NCI-H2196 treated with DMSO at 0.1 percent for 48 hours (cell line): ENCODE results near the gene NLRP9.

Experiments
- DNase-seq: peaks from one replicate; lab custom pipeline; 2025; ENCODE audit not compliant: unreplicated experiment; lab: John Stamatoyannopoulos, UW

NLRP9 gene

GRCh38 chr19:55704494-55705245, 33.5 kb downstream of the NLRP9 start:
- DNase-seq = no peak

GRCh38 chr19:55703790-55704215, 34.4 kb downstream of the NLRP9 start:
- DNase-seq = no peak

- no peak for DNase-seq
Measured at GRCh38 chr19:55702131-55702627, 36.0 kb downstream of the NLRP9 start.

GRCh38 chr19:55700813-55701212, 37.4 kb downstream of the NLRP9 start:
- DNase-seq = no peak

- DNase-seq = no peak
Measured at GRCh38 chr19:55699221-55699620, 39.0 kb downstream of the NLRP9 start.

- DNase-seq = no peak
Measured at GRCh38 chr19:55698256-55698655, 39.9 kb downstream of the NLRP9 start.

GRCh38 chr19:55697698-55698097, 40.5 kb downstream of the NLRP9 start:
- no peak for DNase-seq

GRCh38 chr19:55697069-55697440, 41.1 kb downstream of the NLRP9 start:
- no peak for DNase-seq

GRCh38 chr19:55696301-55697068, 41.7 kb downstream of the NLRP9 start:
- no peak for DNase-seq

- no peak for DNase-seq
Measured at GRCh38 chr19:55695511-55696290, 42.5 kb downstream of the NLRP9 start.

DNA sequence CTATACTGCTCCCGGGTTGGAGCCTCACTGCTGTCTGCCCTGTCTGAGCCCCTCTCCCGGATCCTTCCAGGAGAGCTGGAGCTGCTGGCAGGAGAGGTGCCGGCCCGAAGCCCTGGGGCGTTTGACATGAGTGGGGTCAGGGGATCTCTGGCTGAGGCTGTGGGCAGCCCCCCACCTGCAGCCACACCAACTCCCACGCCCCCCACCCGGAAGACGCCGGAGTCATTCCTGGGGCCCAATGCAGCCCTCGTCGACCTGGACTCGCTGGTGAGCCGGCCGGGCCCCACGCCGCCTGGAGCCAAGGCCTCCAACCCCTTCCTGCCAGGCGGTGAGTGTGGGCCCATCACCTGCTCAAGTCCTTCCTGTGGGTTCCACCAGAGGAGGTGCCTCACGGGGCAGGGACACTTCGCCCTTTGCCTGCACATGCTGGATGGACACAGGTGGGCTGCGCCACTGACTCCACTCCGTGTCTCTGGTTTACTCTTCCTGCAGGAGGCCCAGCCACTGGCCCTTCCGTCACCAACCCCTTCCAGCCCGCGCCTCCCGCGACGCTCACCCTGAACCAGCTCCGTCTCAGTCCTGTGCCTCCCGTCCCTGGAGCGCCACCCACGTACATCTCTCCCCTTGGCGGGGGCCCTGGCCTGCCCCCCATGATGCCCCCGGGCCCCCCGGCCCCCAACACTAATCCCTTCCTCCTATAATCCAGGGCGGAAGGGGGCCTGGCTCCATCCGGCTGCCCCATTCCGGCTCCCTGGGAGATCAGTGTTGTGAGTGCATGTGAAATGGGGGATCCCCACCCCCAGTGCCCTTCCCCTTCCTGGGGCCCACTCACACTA, 43.3 kb downstream of the NLRP9 start:
- no peak for DNase-seq

GRCh38 chr19:55694241-55694655, 44.0 kb downstream of the NLRP9 start:
- no peak for DNase-seq

DNA sequence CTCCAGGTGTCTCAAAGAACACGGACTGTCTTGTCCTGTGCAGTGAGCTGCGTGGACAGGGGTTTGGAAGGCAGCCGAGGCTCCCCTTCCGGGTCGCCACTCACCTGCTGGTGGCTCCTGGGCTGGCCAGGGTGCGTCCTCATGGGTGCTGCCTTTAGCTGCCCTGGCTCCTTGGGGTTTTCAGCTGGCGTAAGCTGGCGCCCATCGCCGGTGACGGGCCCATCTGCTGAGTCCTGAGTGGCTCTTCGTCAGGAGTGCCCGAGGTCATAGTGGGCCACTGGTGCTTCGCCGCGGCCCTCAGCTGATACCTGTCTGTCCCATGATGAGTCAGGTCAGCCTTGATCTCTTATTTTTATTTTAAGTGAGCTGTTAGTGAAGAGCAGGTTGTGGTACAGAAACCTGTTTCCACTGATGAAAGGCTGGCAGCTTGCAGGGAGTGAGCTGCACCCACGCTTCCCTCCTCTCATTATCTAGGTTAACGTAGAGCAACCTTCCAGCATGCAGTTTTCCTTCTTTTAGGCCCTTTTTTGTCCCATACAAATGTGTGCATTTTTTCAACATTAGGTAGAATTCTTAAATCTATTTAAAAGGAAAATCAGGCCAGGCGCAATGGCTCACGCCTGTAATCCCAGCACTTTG, 44.7 kb downstream of the NLRP9 start:
- DNase-seq = no peak

DNA sequence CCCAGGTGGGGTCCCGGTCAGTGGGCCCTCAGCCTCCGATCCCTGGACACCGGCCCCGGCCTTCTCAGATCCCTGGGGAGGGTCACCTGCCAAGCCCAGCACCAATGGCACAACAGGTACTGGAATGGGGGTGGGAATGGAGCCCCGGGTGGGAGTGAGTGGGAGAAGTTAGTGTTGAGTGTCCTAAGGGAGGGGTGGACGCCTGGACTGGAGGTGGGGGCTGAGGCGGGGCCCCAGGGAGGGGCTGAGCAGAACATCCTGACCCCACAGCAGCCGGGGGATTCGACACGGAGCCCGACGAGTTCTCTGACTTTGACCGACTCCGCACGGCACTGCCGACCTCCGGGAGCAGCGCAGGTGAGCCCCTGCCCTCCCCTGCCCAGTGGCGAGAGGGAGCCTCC, 45.5 kb downstream of the NLRP9 start:
- DNase-seq = no peak

DNA sequence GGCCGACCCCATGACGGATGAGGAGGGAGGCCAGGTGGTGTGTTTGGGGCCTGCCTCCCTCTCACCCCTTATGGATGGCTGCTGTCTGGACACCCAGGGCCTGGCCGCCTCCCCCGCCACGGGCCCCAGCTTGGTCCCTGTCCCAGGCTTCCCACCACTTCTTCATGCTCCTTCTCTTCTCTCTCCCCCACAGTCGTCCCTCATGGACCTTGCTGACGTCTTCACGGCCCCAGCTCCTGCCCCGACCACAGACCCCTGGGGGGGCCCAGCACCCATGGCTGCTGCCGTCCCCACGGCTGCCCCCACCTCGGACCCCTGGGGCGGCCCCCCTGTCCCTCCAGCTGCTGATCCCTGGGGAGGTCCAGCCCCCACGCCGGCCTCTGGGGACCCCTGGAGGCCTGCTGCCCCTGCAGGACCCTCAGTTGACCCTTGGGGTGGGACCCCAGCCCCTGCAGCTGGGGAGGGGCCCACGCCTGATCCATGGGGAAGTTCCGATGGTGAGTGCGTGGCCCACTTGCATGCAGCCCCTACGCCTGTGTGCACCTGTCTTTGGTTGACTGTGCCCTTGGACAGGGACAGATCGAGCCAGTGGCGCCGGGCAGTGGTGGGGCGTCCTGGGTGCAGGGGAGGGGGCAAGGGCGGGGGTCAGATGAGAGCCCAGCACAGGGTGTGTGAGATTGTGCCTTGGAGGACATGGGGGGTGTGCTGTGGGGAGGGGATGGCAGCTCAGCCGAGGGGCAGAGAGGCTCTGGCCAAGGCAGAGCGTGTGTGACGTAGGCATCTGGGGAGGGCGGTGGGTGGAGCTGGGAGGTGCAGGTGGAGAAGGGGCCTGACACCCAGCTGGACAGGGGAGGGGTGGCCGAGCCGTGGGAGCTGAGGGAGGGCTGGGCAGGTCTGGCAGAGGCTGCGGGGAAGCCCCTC, 46.4 kb downstream of the NLRP9 start:
- DNase-seq = no peak

GRCh38 chr19:55690769-55691545, 47.2 kb downstream of the NLRP9 start:
- no peak for DNase-seq

DNA sequence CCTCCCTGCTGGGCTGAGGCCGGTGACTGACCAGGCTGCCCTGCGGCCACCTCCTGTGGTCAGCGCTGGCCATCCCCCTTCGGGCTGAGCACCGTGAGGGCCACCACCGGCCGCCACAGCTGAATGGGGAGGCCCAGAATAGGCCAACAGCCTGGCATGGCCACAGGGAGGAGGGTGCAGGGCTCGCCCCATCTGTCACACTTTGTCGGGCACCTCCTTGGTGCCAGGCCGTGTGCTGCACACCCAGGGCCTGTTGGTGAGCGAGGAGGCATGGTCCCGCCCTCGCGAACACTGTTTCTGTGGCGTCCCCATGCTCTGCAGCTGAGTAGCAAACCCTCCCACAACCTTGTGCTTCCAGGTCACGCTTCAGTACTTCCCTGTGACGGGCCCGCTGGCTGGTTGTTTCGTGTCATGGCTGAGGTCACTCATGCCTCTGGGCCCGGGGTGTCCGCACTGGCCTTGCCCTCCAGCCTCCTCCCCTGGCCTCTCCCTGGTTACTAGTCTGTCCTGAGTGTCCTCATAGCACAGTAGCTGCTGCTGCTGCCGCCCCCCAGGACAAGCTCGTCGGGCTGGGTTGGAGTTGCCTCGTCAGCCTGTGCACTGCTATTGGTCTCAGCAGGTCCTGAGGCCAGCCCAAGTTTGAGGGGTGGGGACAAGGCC, 48.0 kb downstream of the NLRP9 start:
- DNase-seq = no peak
